ENCODE measurements around the gene HSPA4. TPM values are rescaled to one million over a fixed set of nuclear protein-coding genes. Genes with fewer than 3 reads are reported as not detected.

The HSPA4 gene
- total and polyA plus RNA-seq, 2 of the 13 experiments (the other 11 are each of a cell fraction or from before 2014, with no cell fraction given) = 36.6 to 231 TPM

GRCh38 chr5:133032852-133033742, 18.7 kb upstream of the HSPA4 start (continued):
- TF ChIP-seq PAXIP1 (CRISPR knock-in tag; conservative IDR thresholded peaks at IDR 0.05) = peak; percentile 35; the same call in 1 of the 2 replicates
- TF ChIP-seq ZNF550 (CRISPR knock-in tag; IDR thresholded peaks at IDR 0.05; ENCODE audit: borderline replicate concordance) = no peak
- TF ChIP-seq GATAD2A (CRISPR knock-in tag; IDR thresholded peaks at IDR 0.05) = peak; percentile 40; the same call in 1 of the 2 replicates
- no peak for TF ChIP-seq ZNF766 (CRISPR knock-in tag; IDR thresholded peaks at IDR 0.05; ENCODE audit: borderline replicate concordance)
- TF ChIP-seq MYPOP (CRISPR knock-in tag; IDR thresholded peaks at IDR 0.05) = no peak
- no peak for TF ChIP-seq CERS6 (CRISPR knock-in tag; IDR thresholded peaks at IDR 0.05)
- TF ChIP-seq NBN (conservative IDR thresholded peaks at IDR 0.05) = no peak
- TF ChIP-seq ZNF644 (CRISPR knock-in tag; IDR thresholded peaks at IDR 0.05; ENCODE audit: low read depth) = 0 out of 2 replicates have a peak, but pooled peaks have one; percentile 7
- no peak for TF ChIP-seq HNF1B (CRISPR knock-in tag; IDR thresholded peaks at IDR 0.05)
- no peak for TF ChIP-seq JDP2 (CRISPR knock-in tag; IDR thresholded peaks at IDR 0.05; ENCODE audit: borderline replicate concordance)
- no peak for TF ChIP-seq BRD4 (CRISPR knock-in tag; IDR thresholded peaks at IDR 0.05)
- no peak for TF ChIP-seq CSRNP1 (CRISPR knock-in tag; IDR thresholded peaks at IDR 0.05)
- no peak for TF ChIP-seq ZNF343 (CRISPR knock-in tag; IDR thresholded peaks at IDR 0.05)
- no peak for TF ChIP-seq YEATS2 (CRISPR knock-in tag; IDR thresholded peaks at IDR 0.05; ENCODE audit: borderline replicate concordance)
- TF ChIP-seq PATZ1 (CRISPR knock-in tag; IDR thresholded peaks at IDR 0.05) = peak; percentile 74
- no peak for TF ChIP-seq ZNF3 (CRISPR knock-in tag; IDR thresholded peaks at IDR 0.05)
- TF ChIP-seq WIZ (CRISPR knock-in tag; IDR thresholded peaks at IDR 0.05) = no peak
- TF ChIP-seq SIN3B (IDR thresholded peaks at IDR 0.05; ENCODE audit: low read length) = no peak
